ENCODE data around the gene LIFR.

The LIFR gene

GRCh38 chr5:38509185-38509584, 47.3 kb downstream of the LIFR start:
- ATAC-seq = no peak

- ATAC-seq = no peak
Observed at GRCh38 chr5:38506302-38506701, 50.1 kb downstream of the LIFR start.

- ATAC-seq = no peak
Observed at GRCh38 chr5:38500573-38501260, 55.7 kb downstream of the LIFR start.

- ATAC-seq = no peak
Observed at GRCh38 chr5:38497946-38498345, 58.5 kb downstream of the LIFR start.

GRCh38 chr5:38494763-38495162, 61.7 kb downstream of the LIFR start:
- no peak for ATAC-seq

- ATAC-seq = no peak
Observed at GRCh38 chr5:38494175-38494574, 62.3 kb downstream of the LIFR start.

GRCh38 chr5:38483805-38484398, 72.5 kb downstream of the LIFR start:
- no peak for ATAC-seq

GRCh38 chr5:38479315-38479904, 77.0 kb downstream of the LIFR start:
- ATAC-seq = no peak

GRCh38 chr5:38478878-38479277, 77.6 kb downstream of the LIFR start:
- no peak for ATAC-seq

- no peak for ATAC-seq
Observed at GRCh38 chr5:38478166-38478565, 78.3 kb downstream of the LIFR start.

GRCh38 chr5:38473008-38473407, 83.4 kb downstream of the LIFR start:
- no peak for ATAC-seq

- ATAC-seq = no peak
Observed at GRCh38 chr5:38472541-38472940, 83.9 kb downstream of the LIFR start.

- no peak for ATAC-seq
Observed at GRCh38 chr5:38471709-38472108, 84.7 kb downstream of the LIFR start.

- ATAC-seq = no peak
Observed at GRCh38 chr5:38469707-38470267, 86.7 kb downstream of the LIFR start.

GRCh38 chr5:38468978-38469706, 87.3 kb downstream of the LIFR start:
- ATAC-seq = no peak

GRCh38 chr5:38468202-38468673, 88.2 kb downstream of the LIFR start:
- no peak for ATAC-seq

- no peak for ATAC-seq
Observed at GRCh38 chr5:38467353-38468040, 88.9 kb downstream of the LIFR start.

- no peak for ATAC-seq
Observed at GRCh38 chr5:38466424-38467189, 89.8 kb downstream of the LIFR start.

- no peak for ATAC-seq
Observed at GRCh38 chr5:38465702-38466423, 90.6 kb downstream of the LIFR start.

- no peak for ATAC-seq
Observed at GRCh38 chr5:38465061-38465460, 91.4 kb downstream of the LIFR start.

Measured in activated CD4-positive, CD25-positive, alpha-beta regulatory T cell treated with anti-CD3 and anti-CD28 coated beads, Interleukin-2, amount 50 U/mL, for 24 hours (primary cell).